Activated T-cell treated with anti-CD3 and anti-CD28 coated beads for 1 hour (primary cell): Measurements from ENCODE around the gene ARTN.
A peak's percentile ranks its signal among the peaks of the same experiment; 100 is the strongest.

ENCODE experiments used
- DNase-seq: peaks from one replicate; pipeline ENCODE4 v3.0.0-alpha.2; 2020; ENCODE audit warnings: low read depth

Gene ARTN

DNA sequence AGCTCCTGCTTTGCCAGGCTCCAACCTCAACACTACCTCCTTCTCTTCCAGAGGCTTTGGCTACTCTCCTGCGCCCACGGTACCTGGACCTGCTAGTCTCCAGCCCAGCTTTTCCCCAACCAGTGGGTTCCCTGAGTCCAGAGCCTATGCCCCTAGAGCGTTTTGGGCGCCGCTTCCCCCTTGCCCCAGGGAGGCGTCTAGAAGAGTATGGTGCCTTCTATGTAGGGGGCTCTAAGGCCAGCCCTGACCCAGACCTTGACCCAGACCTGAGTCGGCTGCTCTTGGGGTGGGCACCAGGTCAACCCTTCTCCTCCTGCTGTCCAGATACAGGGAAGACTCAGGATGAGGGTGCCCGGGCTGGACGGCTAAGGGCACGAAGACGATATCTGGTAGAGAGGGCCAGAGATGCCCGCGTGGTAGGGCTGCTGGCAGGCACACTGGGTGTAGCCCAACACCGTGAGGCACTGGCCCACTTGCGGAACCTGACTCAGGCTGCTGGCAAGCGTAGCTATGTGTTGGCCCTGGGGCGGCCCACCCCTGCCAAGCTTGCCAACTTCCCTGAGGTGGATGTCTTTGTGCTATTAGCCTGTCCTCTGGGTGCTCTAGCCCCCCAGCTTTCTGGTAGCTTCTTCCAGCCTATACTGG lies 37.9 kb downstream of the ARTN start:
- no peak for DNase-seq

DNA sequence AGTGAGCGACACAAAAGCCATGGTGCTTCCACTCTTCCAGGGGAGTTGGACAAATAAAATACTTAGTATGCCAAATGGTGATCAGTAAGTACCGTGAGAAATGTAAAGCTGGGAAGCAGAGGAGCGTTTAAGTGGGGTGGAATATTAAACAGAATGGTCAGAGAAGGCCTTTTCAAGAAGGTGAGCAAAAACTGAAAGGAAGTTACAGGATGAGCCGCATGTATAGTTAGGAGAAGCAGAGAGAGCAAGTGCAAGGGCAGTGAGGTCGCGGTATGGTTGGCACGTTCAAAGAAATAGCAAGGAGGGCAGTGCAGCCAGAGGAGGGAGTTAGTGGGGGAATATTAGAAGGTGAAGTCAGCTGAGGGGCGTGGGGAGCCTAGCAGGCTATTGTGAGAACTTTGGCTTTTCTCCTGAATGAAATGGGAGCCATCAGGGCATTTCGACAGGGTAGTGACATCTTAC lies 40.4 kb downstream of the ARTN start:
- no peak for DNase-seq

DNA sequence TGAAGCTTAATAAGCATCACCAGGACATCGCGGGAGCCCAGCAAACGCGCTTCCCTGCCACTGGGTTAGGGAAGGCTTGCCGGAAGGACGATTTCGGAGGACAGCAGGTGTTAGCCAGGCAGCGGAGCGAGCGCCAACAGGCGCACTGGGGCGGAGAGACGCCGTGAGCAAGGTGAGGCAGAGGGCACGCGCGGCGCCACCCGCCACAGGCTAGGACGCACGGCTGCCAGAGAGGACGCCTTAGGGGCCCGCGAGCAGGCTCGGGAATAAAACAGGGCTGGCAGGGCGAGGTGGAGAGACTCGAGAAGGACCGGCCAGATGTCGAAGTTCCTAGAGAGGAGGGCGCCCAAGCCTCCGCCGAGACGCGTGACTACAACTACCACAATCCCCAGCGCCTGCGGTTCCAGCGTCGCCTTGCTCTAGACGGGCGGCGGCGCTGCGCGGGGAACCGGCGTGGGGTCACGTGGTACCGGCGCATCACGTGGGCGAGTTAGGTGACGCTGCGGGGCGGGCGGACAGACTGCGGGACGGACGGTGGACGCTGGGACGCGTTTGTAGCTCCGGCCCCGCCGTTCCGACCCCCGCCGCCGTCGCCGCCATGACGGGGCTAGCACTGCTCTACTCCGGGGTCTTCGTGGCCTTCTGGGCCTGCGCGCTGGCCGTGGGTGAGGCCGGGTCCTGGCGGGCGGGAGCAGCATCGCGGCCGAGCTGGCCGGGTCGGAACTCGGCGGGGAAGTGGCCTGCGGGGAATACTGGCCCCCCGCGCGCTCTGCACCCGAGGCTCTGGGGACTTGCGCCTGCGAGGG lies 41.0 kb downstream of the ARTN start, which contains the start of gene ATP6V0B:
ATP6V0B (plus strand) TSS at position 518 of the 806 bp plus-strand sequence; CDS start at position 599, 81 bp downstream.
- peak; percentile 91 for DNase-seq

DNA sequence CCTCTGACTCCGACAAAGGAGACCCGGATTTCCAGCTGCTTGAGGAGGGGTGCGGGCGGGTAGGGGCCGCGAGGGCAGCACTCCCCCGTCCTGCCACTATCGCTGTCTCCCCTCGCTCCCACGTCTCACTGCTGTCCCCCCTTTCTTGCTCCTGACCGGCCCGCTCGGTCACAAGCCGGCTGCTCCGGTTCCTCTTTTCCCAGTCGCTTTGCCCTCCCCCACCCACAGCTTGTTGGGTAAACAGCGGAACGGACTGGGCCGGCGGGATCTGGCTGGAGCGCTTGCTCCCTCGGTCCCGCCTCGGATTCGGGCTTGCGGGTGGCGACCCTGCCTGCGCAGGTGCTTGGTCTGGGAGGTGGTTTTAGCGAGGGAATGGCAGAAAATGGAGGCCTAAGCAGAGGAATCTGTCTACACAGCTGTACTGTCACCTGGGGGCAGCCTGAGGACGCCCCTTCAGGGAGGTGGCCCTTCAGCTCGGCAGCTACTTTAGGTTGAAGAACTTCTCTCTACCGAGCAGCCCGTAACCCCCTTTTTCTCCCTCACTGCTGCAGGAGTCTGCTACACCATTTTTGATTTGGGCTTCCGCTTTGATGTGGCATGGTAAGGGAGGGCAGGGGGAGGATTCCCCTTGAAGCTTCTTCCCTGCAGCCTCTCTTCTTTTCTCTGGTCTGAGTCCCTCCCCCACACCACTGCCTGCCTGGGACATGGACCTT lies 41.8 kb downstream of the ARTN start:
- no peak for DNase-seq

DNA sequence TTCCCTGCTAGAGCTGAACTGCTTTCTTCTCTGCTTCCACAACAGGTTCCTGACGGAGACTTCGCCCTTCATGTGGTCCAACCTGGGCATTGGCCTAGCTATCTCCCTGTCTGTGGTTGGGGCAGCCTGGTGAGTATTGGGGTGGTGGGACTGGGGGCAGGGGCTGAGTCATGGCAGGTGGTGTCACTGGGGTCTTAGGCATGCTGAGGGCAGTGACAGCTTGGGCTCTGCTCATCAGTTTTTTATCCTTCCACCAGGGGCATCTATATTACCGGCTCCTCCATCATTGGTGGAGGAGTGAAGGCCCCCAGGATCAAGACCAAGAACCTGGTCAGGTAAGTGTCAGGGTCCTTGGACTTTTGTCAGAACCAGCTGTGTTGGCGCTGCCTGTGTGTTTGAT lies 42.4 kb downstream of the ARTN start:
- DNase-seq, result no peak

DNA sequence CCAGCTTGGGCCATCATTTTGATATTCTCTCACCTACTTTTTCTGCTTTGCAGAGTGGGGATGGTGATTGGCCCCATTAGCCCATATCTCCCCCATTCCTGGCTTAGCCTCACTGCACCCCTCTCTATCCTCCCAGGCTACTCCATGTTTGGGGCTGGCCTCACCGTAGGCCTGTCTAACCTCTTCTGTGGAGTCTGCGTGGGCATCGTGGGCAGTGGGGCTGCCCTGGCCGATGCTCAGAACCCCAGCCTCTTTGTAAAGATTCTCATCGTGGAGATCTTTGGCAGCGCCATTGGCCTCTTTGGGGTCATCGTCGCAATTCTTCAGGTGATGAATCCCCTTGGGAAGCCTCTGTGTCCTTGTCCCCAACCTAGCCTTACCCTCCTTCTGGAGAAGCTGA lies 43.3 kb downstream of the ARTN start:
- DNase-seq, result no peak

DNA sequence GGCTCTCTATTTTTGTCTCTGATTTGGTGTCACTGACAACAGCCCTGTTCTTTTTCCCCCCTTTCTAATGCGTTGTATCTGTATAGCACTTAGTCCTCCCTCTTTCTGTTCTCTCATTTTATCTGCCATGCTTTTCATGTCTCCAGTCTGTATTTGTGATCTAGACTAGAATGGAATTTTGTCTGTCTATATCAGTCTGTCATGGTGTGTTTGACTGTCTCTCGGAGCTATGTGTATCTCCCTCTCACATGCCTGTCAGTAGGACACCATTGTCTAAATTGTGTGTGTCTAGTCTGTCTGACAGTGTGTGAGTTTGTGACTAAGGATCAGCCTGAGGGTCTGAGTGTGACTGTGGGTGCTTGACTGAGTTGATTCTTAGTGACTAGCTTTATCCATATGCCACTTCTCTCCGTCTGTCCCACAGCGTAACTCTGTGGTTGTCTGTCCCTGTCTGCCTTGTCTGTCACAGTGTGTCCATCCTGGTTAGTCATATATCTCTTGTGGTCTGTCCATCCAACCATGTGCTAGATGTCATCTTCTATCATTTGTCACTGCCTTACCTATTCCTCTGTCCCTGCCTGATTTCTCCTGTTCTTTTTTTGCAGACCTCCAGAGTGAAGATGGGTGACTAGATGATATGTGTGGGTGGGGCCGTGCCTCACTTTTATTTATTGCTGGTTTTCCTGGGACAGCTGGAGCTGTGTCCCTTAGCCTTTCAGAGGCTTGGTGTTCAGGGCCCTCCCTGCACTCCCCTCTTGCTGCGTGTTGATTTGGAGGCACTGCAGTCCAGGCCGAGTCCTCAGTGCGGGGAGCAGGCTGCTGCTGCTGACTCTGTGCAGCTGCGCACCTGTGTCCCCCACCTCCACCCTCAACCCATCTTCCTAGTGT lies 44.0 kb downstream of the ARTN start:
- no peak for DNase-seq

DNA sequence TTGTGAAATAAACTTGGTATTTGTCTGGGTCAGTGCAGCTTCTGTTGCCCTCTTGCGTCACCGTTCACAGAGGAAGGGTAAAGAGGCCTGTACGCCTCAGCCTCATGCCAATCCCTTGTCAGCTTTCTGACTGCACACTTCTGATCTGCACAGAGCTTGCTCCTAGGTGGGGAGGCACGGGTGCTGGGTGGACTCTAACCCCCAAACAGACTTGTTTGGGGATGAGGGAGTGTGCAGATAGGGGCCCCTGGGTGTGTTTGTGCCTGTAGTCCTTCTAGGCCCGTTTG lies 44.6 kb downstream of the ARTN start:
- DNase-seq, result no peak

DNA sequence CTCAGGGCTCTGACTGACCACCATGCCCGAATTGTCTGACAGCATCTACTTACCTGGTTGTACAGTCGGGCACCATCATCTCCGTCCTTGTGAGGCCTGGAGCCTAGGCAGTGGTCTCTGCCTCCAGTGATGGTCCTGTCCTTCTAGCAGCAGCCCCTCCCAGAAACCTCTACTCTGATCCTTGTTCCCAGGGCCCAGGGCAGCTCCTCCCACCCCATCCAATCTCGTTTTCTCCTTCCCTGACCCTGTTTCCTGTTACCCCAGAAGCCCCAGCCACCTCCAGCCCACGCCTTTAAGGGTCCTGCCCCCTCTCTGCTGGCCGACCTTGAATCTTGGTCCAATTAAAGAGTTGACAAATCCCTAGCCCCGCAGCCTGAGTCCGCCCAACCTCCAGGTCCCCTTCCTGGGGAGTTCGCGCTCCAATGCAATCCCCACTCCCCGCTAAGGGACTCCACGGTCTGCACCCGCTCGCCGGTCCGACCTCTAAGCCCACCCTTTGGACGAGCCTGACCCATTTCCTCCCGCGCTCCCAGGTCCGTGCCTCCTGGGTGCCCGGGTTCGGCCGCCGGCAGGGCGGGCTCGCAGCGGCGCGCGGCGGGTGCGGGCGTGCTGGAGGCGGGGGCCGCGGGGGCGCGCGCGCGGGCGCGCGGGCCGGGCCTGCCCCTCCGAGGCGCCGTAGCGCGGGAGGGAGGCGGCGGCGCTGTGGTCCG lies 45.1 kb downstream of the ARTN start, which contains the start of gene B4GALT2:
B4GALT2 (plus strand) TSS at position 660 of the 710 bp plus-strand sequence. CDS start 1,951 bp downstream, outside the sequence.
- no peak for DNase-seq

DNA sequence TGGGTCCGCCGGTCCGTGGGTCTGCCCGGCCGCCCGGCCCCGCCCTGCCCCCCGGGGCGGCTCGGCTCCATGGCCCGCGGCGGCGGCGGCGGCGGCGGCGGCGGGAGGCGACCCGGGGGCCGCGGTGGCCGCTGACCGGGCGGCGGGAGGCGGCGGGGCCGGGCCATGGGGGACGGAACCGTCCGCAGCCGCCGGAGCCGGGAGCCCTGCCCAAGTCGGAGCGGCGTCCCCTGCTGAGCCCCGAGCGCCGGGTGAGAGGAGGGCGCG lies 45.6 kb downstream of the ARTN start:
- DNase-seq, result no peak

DNA sequence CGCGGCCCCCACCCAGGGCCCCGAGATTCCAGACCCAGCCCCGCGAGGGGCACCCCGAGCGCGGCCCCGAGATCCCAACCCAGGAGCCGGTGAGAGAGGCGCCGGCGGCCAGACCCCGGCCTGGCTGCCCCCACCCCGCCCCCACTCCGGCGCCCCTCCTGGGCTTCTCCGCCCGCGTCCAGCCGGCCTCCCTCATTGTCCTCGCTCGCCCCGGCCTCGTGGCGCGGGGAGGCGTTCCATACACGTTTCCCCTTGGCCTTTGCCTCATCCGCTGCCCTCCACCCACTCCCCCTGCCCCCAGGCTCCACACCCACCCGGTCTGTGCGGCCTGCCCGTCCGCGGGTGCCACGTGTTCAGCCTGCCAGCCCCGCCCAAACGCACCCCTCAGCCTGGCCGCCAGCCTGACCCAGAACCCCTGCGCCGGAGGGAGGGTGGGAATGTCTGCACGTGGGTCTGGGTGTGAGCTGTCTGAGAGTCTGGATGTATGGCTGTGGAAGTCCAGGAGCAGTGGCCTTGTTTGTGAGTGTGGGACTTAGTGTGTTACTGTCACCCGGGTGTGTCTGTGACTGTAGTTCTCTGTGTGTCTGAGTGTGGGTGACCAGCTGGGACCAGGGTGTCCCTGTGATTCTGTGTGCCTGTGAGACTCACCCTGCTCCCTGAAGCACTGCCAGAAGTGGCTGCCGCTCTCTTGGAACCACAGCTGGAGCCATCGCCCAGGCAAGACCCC lies 46.1 kb downstream of the ARTN start:
- DNase-seq, result no peak

DNA sequence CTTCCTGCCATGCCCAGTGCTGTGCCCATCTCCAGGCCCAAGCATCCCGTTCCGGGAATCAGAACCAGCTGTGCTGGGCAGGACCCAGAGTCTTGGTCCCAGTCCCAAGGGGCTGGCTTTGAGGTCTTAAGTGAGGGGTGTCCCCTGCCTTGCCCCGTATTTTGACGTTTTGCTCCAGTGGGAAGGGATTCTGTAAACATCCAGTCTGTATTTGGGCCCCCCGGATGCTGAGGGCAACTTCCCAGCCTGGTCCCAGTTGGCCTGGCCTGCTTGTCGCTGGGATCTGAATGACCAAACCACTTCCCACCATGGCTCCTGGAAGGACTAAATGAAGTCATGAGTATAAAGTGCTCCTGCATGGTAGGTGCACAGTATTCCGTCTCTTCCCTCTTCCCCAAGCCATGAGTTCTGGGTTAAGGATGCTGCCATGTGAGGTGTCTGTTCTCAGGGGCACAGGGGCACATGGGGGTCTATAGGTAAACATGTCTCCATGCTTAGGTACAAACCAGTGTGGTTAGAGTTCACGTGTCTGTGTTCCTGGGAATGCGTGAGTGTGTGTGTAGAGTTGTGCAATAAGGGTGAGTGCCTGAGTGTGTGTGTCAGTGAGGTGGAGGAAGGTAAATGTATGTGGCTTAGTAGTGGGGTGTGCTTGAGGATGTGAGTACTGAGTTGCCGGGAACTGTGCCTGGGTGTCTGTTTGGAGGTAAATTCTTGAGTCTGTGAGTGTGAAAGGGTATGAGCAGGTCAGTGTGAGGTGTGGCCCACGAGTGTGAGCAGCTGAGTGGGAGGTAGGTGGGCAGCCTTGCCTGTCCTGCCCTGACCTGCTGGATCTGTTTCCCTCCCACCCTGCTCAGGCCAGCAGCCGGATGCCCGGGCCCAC lies 46.9 kb downstream of the ARTN start:
- no peak for DNase-seq

DNA sequence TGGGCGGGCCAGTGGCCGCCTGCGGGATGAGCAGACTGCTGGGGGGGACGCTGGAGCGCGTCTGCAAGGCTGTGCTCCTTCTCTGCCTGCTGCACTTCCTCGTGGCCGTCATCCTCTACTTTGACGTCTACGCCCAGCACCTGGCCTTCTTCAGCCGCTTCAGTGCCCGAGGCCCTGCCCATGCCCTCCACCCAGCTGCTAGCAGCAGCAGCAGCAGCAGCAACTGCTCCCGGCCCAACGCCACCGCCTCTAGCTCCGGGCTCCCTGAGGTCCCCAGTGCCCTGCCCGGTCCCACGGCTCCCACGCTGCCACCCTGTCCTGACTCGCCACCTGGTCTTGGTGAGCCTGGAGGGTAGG lies 47.5 kb downstream of the ARTN start:
- DNase-seq, result no peak

DNA sequence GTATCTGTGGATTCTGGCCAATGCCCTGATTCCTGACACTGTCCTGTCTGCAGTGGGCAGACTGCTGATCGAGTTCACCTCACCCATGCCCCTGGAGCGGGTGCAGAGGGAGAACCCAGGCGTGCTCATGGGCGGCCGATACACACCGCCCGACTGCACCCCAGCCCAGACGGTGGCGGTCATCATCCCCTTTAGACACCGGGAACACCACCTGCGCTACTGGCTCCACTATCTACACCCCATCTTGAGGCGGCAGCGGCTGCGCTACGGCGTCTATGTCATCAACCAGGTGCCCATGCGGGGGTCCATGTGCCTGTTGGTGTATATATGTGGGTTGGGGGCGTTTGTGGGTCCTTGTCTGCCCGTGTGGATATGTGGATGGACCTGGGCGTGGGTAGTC lies 48.0 kb downstream of the ARTN start:
- DNase-seq, result no peak

DNA sequence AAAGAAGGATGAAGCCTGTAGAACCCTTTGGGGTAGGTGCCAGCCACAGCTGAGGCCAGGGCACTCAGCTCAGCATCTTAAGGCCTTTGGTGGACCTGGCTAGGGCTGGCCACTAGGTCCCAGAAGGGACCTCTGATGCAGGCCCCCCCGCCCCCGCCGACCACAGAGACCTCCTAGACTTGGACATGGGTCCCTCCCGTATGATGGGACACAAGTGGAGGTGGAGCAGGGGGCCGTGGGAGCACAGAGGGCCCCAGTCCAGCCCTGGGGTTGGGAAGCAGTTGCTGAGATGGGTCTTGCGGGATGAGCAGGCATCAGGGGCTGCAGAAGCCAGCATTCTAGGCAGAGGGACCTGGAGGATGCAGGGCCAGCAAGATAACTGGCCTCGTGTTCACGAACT lies 48.6 kb downstream of the ARTN start:
- DNase-seq, result no peak

DNA sequence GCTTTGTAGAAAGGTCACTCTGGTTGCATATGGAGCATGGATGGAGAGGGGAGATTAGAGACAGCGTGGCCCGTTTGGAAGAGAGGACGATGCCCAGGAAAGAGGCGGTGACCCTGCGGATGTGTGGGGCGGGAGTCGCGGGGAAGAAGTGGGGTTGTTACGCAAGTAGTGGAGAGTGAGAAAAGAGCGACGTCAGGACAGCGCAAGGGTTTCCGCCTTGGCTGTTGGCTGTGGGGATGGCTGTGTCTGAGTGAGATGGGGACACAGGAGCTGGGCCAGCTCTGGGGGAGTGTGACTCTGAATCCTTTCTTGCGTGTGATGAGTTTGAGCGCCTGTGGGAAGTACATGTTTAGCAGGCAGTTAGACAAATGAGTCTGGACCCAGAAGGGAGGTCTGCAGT lies 49.2 kb downstream of the ARTN start:
- DNase-seq, result no peak

DNA sequence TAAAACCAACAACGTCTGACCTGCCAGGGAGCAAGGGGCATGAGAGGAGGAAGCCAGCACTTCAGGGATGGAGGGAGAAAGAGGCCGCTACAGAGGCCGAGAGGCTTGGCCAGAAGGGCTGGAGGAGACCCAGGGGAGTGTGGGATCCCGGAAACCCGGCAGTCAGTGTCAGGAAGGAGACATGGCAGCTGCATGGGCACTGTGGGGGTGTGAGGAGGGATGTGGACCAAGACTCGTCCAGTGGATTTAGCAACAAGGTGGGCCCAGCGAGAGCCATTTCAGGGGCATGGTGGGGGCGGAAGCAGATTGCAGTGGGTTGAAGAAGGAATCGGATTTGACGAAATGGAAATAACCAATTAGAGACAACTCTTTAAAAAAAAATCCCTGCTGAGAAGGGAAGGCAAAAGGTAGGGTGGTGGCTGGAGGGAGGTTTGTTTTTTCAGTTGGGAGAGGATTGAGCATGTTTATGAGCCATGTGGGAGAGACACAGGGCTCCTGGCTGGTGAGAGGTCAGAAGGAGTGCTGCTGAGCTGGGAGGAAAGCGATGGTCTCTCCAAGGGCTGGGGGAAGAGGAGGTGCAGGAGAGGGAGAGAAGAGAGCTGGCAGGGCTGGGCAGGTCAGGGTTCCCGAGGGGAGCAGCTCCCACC lies 49.8 kb downstream of the ARTN start:
- DNase-seq, result no peak

DNA sequence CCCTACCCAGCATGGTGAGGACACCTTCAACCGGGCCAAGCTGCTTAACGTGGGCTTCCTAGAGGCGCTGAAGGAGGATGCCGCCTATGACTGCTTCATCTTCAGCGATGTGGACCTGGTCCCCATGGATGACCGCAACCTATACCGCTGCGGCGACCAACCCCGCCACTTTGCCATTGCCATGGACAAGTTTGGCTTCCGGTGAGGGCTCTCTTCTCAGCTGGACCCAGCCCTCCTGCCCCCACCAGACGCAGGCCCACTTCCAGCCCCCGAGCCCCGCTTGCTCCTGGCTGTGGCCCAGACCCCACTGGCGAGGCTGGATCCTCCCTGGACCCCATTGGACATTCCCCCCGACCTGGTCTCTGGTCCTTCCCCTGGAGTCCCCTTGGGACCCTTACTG lies 51.3 kb downstream of the ARTN start:
- DNase-seq, result no peak

DNA sequence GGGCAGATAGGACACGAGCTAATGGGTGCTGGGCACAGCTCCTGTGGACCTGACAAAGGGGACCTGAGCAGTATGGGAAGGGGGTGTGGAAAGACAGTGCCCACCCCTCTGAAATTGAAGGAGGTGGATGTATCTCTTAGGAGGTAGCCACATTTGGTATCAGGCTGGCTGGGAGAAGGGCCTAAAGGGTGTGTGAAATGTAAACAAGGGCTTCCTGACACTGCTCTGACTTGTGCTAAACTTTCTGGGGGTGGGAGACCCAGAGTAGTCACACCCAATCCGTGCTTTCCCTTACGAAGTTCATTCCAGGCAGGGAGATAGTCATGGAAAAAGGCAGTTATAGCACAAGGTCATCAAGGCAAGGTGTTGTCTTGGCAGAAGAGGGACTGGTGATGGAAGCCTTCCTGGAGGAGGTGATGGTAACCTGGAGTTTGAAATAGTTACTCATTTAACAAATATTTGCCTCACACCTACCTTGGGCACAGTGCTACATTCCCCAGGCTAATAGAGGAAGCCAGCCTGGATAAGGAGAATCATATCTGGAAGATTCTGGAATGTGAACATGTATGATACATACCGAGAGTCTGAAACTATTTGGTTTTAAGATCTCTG lies 52.5 kb downstream of the ARTN start:
- no peak for DNase-seq
